T-helper 9 cell (primary cell): ENCODE results near the gene GTF2F2.
"Not testable (repeated sequence)": the region's sequence is repeated elsewhere in the genome, so short reads cannot be mapped to it uniquely, and the experiment has no call there.

Experiments
- DNase-seq: peaks from one replicate; pipeline ENCODE4 v3.0.0-alpha.2; 2020

The GTF2F2 gene

GRCh38 chr13:45180713-45181601, 60.6 kb downstream of the GTF2F2 start:
- no peak for DNase-seq

GRCh38 chr13:45184693-45185092, 64.4 kb downstream of the GTF2F2 start:
- no peak for DNase-seq

- DNase-seq = no peak
Measured at GRCh38 chr13:45185286-45185685, 65.0 kb downstream of the GTF2F2 start.

- DNase-seq = not testable (repeated sequence)
Measured at GRCh38 chr13:45189077-45189476, 68.8 kb downstream of the GTF2F2 start.

- not testable (repeated sequence) for DNase-seq
Measured at GRCh38 chr13:45189511-45189910, 69.2 kb downstream of the GTF2F2 start.

GRCh38 chr13:45191874-45192273, 71.6 kb downstream of the GTF2F2 start:
- no peak for DNase-seq

- DNase-seq = no peak
Measured at GRCh38 chr13:45194081-45194939, 74.0 kb downstream of the GTF2F2 start.

- DNase-seq = no peak
Measured at GRCh38 chr13:45195421-45195820, 75.1 kb downstream of the GTF2F2 start.

- no peak for DNase-seq
Measured at GRCh38 chr13:45196096-45196495, 75.8 kb downstream of the GTF2F2 start.

GRCh38 chr13:45196622-45197021, 76.3 kb downstream of the GTF2F2 start:
- DNase-seq = no peak

GRCh38 chr13:45198041-45198440, 77.7 kb downstream of the GTF2F2 start:
- DNase-seq = no peak

GRCh38 chr13:45198924-45199323, 78.6 kb downstream of the GTF2F2 start:
- DNase-seq = no peak

- no peak for DNase-seq
Measured at GRCh38 chr13:45199711-45200110, 79.4 kb downstream of the GTF2F2 start.

GRCh38 chr13:45200701-45201232, 80.5 kb downstream of the GTF2F2 start, which contains the start of gene KCTD4:
Gene KCTD4 (minus strand): TSS chr13:45201045. CDS start chr13:45194567, 6,478 bp downstream.
- no peak for DNase-seq

- DNase-seq = no peak
Measured at GRCh38 chr13:45205124-45205523, 84.8 kb downstream of the GTF2F2 start.

GRCh38 chr13:45206340-45206739, 86.0 kb downstream of the GTF2F2 start:
- DNase-seq = no peak

GRCh38 chr13:45207319-45207718, 87.0 kb downstream of the GTF2F2 start:
- DNase-seq = no peak

GRCh38 chr13:45208132-45208531, 87.8 kb downstream of the GTF2F2 start:
- DNase-seq = no peak

GRCh38 chr13:45209229-45209628, 88.9 kb downstream of the GTF2F2 start:
- DNase-seq = no peak

GRCh38 chr13:45215392-45216077, 95.2 kb downstream of the GTF2F2 start:
- DNase-seq = no peak

- no peak for DNase-seq
Measured at GRCh38 chr13:45216193-45216592, 95.9 kb downstream of the GTF2F2 start.

- DNase-seq = no peak
Measured at GRCh38 chr13:45218689-45219088, 98.4 kb downstream of the GTF2F2 start.
